Activated CD4-positive, alpha-beta T cell treated with anti-CD3 and anti-CD28 coated beads for 36 hours (primary cell): Measurements from ENCODE around the gene TTC39B. TPM values are rescaled to one million over a fixed set of nuclear protein-coding genes. Genes with fewer than 3 reads are reported as not detected.

ENCODE experiments used
- ATAC-seq: fragments of 200-7000 bp; cut with Tn5 transposase; one replicate; pipeline ENCODE4 v1.10.0; 2021; ENCODE audit warnings: mild to moderate bottlenecking, moderate library complexity
- CTCF ChIA-PET: fragments of 350-600 bp; sonication (Branson Sonifier 250); formaldehyde crosslinking; loops from one replicate; lab custom pipeline; 2021; ENCODE audit warnings: antibody characterized with exemption; lab: Charles Lee
- POLR2A ChIA-PET: fragments of 350-600 bp; sonication (Branson Sonifier 250); formaldehyde crosslinking; loops from one replicate; lab custom pipeline; 2021; ENCODE audit warnings: antibody characterized with exemption, inconsistent platforms; lab: Charles Lee
- DNase-seq: peaks from one replicate; pipeline ENCODE4 v3.0.0-alpha.2; 2020
- H3K27ac Mint-ChIP-seq: one replicate; pipeline ENCODE4 v1.8.0; 2021; ENCODE audit warnings: mixed read lengths
- H3K27me3 Mint-ChIP-seq: one replicate; pipeline ENCODE4 v1.8.0; 2021; ENCODE audit warnings: mixed read lengths
- H3K36me3 Mint-ChIP-seq: one replicate; pipeline ENCODE4 v1.8.0; 2021; ENCODE audit warnings: low read depth, mixed read lengths
- H3K4me1 Mint-ChIP-seq: one replicate; pipeline ENCODE4 v1.8.0; 2021; ENCODE audit warnings: mixed read lengths
- H3K4me3 Mint-ChIP-seq: one replicate; pipeline ENCODE4 v1.8.0; 2021; ENCODE audit warnings: mild to moderate bottlenecking, moderate library complexity, mixed read lengths
- H3K9me3 Mint-ChIP-seq: one replicate; pipeline ENCODE4 v1.8.0; 2021; ENCODE audit warnings: low read depth, mixed read lengths
- intact Hi-C, 2 experiments: fragments of 100-400 bp; cut with DNase I in 1 of 2; cut with micrococcal nuclease in 1 of 2; formaldehyde crosslinking; loops; one replicate each; pipeline versions ENCODE4 v1.14.2 to v1.15.1; 2022 to 2024; cut with DNase I, micrococcal nuclease
- total RNA-seq, 2 experiments: library from RNA; stranded (reverse); gene quantifications; one replicate each; pipeline ENCODE4 v1.2.3, GENCODE V29; 2021

The TTC39B gene
- total RNA-seq, 2 experiments from 2014 or later, result 26.4 to 34.4 TPM

DNA sequence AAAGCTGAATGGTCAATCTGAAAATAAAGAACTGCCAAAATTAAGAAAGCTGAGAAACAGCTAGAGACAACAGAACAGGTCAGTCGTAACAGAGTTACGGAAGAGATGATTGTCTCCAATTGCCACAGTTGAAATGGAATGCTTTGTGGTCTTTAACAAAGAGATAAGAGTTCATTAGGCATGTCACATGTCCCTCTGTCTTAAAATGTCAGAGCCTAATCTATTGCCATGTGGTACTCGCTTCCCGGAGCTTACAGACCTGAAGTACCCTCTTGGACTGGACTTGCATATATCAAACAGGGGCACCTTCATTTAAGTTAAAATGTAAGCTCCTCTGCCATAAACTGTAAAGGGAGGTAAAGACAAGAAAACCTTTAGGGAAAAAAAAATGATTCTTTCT is 19.7 kb downstream of the TTC39B start:
- Mint-ChIP-seq H3K27me3 (no peaks in the 10 kb centered on the region), H3K27ac (no peak overlapping the region), H3K9me3 (peaks cover 10% of the 10 kb centered on the region), H3K36me3 (peaks cover 22% of the 10 kb centered on the region), H3K4me1 (peaks cover 38% of the 10 kb centered on the region), H3K4me3 (no peak overlapping the region)
- intact Hi-C loops, result no loop called here
- CTCF ChIA-PET, result interaction anchor here (0.6 to 2.0 kb wide), 7 partner anchors 10 to 352 kb away, joined by 3 to 11 read pairs (median 3); no protein-coding TSS in a partner anchor
- POLR2A ChIA-PET, result no interaction called here
- DNase-seq, result no peak
- ATAC-seq, result no peak

DNA sequence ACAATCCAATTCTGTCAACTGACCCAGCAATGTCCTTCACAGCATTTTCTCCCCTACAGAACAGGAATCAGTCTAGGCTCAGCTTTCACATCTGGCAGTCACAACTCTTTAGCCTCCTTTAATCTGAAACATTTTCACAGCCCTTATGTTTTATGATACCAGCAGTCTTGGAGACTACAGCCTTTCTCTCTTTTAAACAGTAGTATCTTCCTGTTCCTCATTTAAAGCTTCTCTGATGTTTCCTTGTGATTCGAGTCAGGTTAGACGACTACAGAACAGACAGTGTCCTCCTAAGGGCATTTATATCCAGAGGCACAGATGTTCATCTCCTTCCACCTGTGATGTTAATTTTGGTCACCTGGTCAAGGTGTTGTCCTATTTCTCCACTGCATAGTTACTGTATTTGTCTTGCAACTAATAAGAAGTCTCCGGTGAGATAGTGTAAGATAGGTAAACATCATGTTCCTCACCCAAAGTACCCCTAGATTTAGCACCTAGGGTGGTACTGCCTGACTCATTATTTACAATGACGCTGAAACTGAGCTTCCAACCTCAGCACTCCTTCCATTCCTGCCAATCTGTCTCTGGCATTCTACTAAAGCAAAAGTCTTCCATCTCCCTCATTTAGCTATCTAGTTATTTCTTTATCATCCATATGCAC is 20.7 kb downstream of the TTC39B start:
- peaks cover 7% of the 10 kb centered on the region for H3K9me3 Mint-ChIP-seq
- CTCF ChIA-PET, result interaction anchor here (0.9 to 2.0 kb wide), 5 partner anchors 9 to 28 kb away, joined by 3 to 11 read pairs (median 3); no protein-coding TSS in a partner anchor
- DNase-seq (no peak), ATAC-seq (no peak)
- peak overlapping the region; percentile 16 for H3K27ac Mint-ChIP-seq
- no peaks in the 10 kb centered on the region for H3K27me3 Mint-ChIP-seq
- peaks cover 15% of the 10 kb centered on the region for H3K36me3 Mint-ChIP-seq
- no peak overlapping the region for H3K4me3 Mint-ChIP-seq
- intact Hi-C loops, result no loop called here
- POLR2A ChIA-PET, result no interaction called here
- H3K4me1 Mint-ChIP-seq, result peaks cover 39% of the 10 kb centered on the region

DNA sequence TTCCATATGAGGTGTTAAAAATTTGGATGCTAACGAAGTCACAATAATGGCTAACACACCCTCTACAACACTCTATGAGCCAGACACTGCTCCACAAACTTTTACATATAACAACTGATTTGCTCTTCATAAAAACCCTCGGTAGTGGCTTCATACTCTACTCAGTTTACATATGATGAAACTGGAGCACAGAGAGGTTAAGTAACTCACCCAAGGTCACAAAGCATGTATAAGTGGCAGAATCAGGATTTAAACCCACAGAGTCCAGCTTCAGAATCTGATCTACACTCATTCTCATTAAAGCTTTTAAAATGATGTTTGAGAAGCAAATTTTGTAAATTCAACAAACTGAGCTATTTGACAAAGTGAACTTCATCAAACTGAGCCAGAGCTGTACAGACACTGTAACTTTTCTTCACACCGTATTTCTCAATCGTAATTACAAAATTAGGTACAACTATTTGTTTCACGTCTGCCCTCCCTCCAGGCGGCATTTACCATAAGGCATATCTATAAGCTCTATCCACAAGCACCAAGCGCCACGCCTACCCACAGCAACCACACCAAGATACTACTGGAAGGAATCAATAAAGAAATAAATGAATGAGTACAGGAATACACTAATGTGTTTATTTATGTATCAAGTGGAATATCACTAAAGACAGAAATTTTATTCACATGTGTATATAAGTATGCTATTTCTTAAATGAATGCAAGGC is 24.3 kb downstream of the TTC39B start:
- H3K36me3 Mint-ChIP-seq, result peaks cover 5% of the 10 kb centered on the region
- H3K9me3 Mint-ChIP-seq, result no peaks in the 10 kb centered on the region
- no peak for ATAC-seq
- peaks cover 37% of the 10 kb centered on the region for H3K4me1 Mint-ChIP-seq
- no peak overlapping the region for H3K27ac Mint-ChIP-seq
- POLR2A ChIA-PET, result no interaction called here
- intact Hi-C loops, result no loop called here
- CTCF ChIA-PET, result interaction anchor here (0.6 to 1.0 kb wide), 3 partner anchors 16 to 147 kb away, joined by 3 read pairs; no protein-coding TSS in a partner anchor
- H3K27me3 Mint-ChIP-seq, result no peaks in the 10 kb centered on the region
- H3K4me3 Mint-ChIP-seq, result no peak overlapping the region
- no peak for DNase-seq

- Mint-ChIP-seq H3K9me3 (no peaks in the 10 kb centered on the region), H3K4me3 (no peak overlapping the region), H3K27ac (no peak overlapping the region), H3K36me3 (no peaks in the 10 kb centered on the region), H3K27me3 (no peaks in the 10 kb centered on the region), H3K4me1 (peaks cover 28% of the 10 kb centered on the region)
- ChIA-PET POLR2A (no interaction called here), CTCF (no interaction called here)
- no peak for ATAC-seq
- no peak for DNase-seq
- intact Hi-C loops, result no loop called here
Measured at GRCh38 chr9:15280647-15281046, 26.4 kb downstream of the TTC39B start.

DNA sequence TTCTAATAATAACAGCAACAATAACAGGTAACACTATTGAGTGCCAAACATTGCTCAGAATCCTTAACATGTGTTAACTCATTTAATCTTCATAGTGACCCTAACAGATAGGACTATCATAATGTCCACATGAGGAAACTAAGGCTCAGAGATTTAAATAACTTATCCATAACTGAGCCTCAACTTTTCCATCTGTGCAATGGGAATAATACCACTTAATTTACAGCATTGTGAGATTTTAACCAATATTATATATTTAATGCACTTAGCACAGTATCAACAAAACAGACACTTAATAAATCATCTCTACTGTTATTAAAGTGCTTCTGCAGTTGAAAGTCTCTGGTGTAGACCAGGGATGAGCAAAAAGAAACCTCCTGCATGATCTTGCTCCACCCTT is 28.2 kb downstream of the TTC39B start:
- Mint-ChIP-seq H3K27me3 (no peaks in the 10 kb centered on the region), H3K27ac (no peak overlapping the region), H3K9me3 (no peaks in the 10 kb centered on the region), H3K4me3 (no peak overlapping the region), H3K36me3 (peaks cover 3% of the 10 kb centered on the region), H3K4me1 (peaks cover 28% of the 10 kb centered on the region)
- ChIA-PET CTCF (interaction anchor here (1.2 kb wide), 1 partner anchor 28 kb away, joined by 3 read pairs; the partner anchor contains the start of gene TTC39B), POLR2A (no interaction called here)
- DNase-seq, result no peak
- ATAC-seq, result no peak
- intact Hi-C loops, result loop anchor here (1.0 to 5.0 kb wide), 11 partner anchors 14 to 328 kb away; no protein-coding TSS in a partner anchor

DNA sequence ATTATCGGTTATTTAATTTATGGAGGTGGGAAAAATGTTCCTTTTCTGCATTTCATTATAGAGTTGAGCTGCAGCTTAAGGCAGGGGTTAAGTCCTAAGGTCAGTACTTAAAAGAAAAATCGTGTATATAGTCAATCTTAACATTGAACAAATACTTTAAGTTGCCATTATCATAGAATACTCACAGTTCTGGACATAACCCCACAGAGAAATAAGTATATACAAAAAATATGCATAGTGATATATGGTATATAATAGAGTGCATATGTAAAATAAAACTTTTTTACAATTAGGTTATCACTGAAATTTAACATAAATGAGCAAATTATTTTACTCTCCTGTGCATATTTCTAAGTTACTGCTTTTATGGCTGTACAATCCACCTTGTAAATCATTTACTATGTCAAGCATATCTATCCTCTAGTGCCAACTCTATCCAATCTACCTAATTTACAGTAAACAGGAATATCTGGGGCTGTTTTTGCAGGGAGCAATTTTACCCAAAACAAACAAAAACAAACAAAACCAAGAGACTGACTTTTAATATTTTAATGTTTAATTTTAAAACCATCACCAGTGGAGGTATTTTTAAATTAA is 28.8 kb downstream of the TTC39B start:
- intact Hi-C loops, result loop anchor here (1.0 to 5.0 kb wide), 11 partner anchors 15 to 329 kb away; no protein-coding TSS in a partner anchor
- Mint-ChIP-seq H3K4me3 (no peak overlapping the region), H3K9me3 (no peaks in the 10 kb centered on the region), H3K4me1 (peaks cover 34% of the 10 kb centered on the region), H3K27ac (no peak overlapping the region), H3K27me3 (no peaks in the 10 kb centered on the region), H3K36me3 (peaks cover 3% of the 10 kb centered on the region)
- no peak for ATAC-seq
- POLR2A ChIA-PET, result no interaction called here
- no peak for DNase-seq
- CTCF ChIA-PET, result interaction anchor here (0.6 to 1.4 kb wide), 16 partner anchors 9 to 146 kb away, joined by 3 to 11 read pairs (median 4); no protein-coding TSS in a partner anchor

- ChIA-PET CTCF (interaction anchor here (0.6 to 1.4 kb wide), 17 partner anchors 9 to 146 kb away, joined by 3 to 11 read pairs (median 4); no protein-coding TSS in a partner anchor), POLR2A (interaction anchor here (0.6 kb wide), 1 partner anchor 25 kb away, joined by 4 read pairs; no protein-coding TSS in a partner anchor)
- intact Hi-C loops, result loop anchor here (1.0 to 5.0 kb wide), 12 partner anchors 15 to 330 kb away; partner anchors contain the start of gene SNAPC3 (in 1 of the 2)
- Mint-ChIP-seq H3K9me3 (no peaks in the 10 kb centered on the region), H3K4me1 (peaks cover 33% of the 10 kb centered on the region), H3K36me3 (peaks cover 3% of the 10 kb centered on the region), H3K27ac (peak overlapping the region; percentile 29), H3K27me3 (no peaks in the 10 kb centered on the region), H3K4me3 (no peak overlapping the region)
- peak; percentile 76 for ATAC-seq
- DNase-seq, result no peak
Measured at GRCh38 chr9:15277400-15278090, 29.5 kb downstream of the TTC39B start.

DNA sequence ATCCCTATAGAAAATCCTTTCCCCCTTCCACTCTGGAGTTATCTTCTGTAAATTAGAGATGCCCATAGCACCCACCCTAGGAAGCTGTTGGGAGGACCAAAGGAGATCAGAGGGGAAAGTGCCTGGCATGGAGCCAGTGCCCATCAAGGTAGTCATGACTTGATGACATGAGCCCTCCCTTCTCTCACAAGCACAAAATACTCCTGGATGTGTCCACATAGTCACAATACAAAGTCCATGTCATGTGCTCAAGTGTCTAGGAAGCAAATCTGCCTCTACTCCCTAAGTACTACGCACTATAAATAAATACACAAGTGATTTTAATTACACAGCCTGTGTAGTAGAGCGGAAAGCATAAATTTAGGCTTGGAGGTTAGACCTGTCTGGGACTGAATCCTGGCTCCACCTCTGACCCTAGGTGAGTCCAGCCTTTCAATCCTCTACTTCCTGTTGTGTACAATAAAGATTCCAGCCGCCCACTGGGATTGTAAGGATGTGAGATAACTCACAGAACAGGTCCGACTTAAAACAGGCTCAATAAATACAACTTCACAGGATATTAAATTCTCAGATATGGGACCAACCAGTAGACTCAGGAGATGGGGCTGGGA is 30.6 kb downstream of the TTC39B start:
- no peak overlapping the region for H3K4me3 Mint-ChIP-seq
- intact Hi-C loops, result loop anchor here (2.0 to 5.0 kb wide), 4 partner anchors 81 to 331 kb away; partner anchors contain the start of gene SNAPC3 (in 1 of the 2)
- peaks cover 39% of the 10 kb centered on the region for H3K4me1 Mint-ChIP-seq
- ChIA-PET POLR2A (no interaction called here), CTCF (interaction anchor here (1.1 to 1.2 kb wide), 2 partner anchors 68 to 136 kb away, joined by 3 read pairs; no protein-coding TSS in a partner anchor)
- H3K9me3 Mint-ChIP-seq, result no peaks in the 10 kb centered on the region
- peaks cover 6% of the 10 kb centered on the region for H3K36me3 Mint-ChIP-seq
- DNase-seq (no peak), ATAC-seq (no peak)
- H3K27ac Mint-ChIP-seq, result no peak overlapping the region
- H3K27me3 Mint-ChIP-seq, result no peaks in the 10 kb centered on the region

- Mint-ChIP-seq H3K36me3 (peaks cover 6% of the 10 kb centered on the region), H3K27me3 (no peaks in the 10 kb centered on the region), H3K4me1 (peaks cover 39% of the 10 kb centered on the region), H3K27ac (no peak overlapping the region), H3K9me3 (no peaks in the 10 kb centered on the region), H3K4me3 (no peak overlapping the region)
- POLR2A ChIA-PET, result no interaction called here
- CTCF ChIA-PET, result interaction anchor here (0.7 to 1.6 kb wide), 2 partner anchors 76 to 142 kb away, joined by 4 read pairs; no protein-coding TSS in a partner anchor
- no peak for DNase-seq
- intact Hi-C loops, result no loop called here
- ATAC-seq, result no peak
Measured at GRCh38 chr9:15274425-15274824, 32.6 kb downstream of the TTC39B start.

DNA sequence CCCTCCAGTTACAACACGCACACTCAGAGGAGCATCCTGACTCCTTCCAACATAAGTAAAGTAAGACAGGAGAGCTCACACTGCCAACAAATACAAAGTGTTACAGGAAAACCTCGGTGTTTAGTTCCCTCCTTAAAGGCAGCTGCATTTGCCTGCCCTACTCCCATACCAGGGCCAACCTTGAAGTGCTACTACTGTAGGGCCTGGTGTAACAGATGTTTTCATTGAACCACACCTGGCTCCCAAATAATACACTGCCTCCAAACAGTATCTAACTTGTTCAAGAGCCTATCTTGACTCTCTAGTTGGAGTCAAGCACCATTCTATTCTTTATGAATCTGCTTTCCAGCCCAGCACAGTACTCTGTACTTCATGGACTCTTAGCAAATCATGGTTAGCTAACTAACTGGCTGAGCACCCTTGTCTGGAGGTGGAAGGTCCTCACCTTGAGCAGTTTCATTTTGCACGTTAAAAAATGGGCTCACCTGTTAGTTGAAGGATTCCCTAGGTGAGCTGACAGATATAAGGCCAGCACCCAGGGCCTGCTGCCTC is 34.6 kb downstream of the TTC39B start:
- no peaks in the 10 kb centered on the region for H3K9me3 Mint-ChIP-seq
- ATAC-seq (no peak), DNase-seq (no peak)
- CTCF ChIA-PET, result interaction anchor here (0.6 to 1.1 kb wide), 3 partner anchors 27 to 210 kb away, joined by 3 read pairs; no protein-coding TSS in a partner anchor
- no peak overlapping the region for H3K27ac Mint-ChIP-seq
- H3K36me3 Mint-ChIP-seq, result peaks cover 10% of the 10 kb centered on the region
- POLR2A ChIA-PET, result no interaction called here
- no peaks in the 10 kb centered on the region for H3K27me3 Mint-ChIP-seq
- intact Hi-C loops, result no loop called here
- H3K4me1 Mint-ChIP-seq, result peaks cover 39% of the 10 kb centered on the region
- no peak overlapping the region for H3K4me3 Mint-ChIP-seq
